ENCODE results near the gene SPATA31D4.

GRCh38 chr9:81892440-81892839 lies 35.8 kb upstream of the SPATA31D4 start:
- no peak for TF ChIP-seq CTCF (IDR thresholded peaks at IDR 0.05)
- TF ChIP-seq POLR2A (IDR thresholded peaks at IDR 0.05) = no peak
